A673 (cell line): ENCODE results near the gene DTNA.

ENCODE experiments used
- CTCF ChIP-seq: fragments of 300-800, 200-600 bp; sonication (generic); conservative IDR thresholded peaks from 2 replicates; pipeline ENCODE4 v1.5.1; 2017; ENCODE audit warnings: low read depth, mild to moderate bottlenecking, antibody characterized with exemption, low read length, moderate library complexity, mixed read lengths
- EZH2 ChIP-seq: fragments of 200-600 bp; sonication (generic); IDR thresholded peaks from 2 replicates; pipeline ENCODE4 v1.6.1; 2017; ENCODE audit warnings: borderline replicate concordance, low read depth, mild to moderate bottlenecking, mixed read lengths, antibody characterized with exemption, low read length; ENCODE audit not compliant: poor library complexity, severe bottlenecking

GRCh38 chr18:34809451-34810072 lies 99.5 kb downstream of the DTNA start:
- TF ChIP-seq CTCF (peak; percentile 85), EZH2 (no peak)
